Suprapubic skin (tissue), 4 donors: Measurements from ENCODE around the gene RASD1. TPM values are rescaled to one million over a fixed set of nuclear protein-coding genes. Genes with fewer than 3 reads are reported as not detected.

Source experiments
- DNase-seq, 2 donors: peaks; one replicate each; pipeline ENCODE4 v3.0.0-alpha.2; 2019; ENCODE audit warnings: low spot score in 2 of 2
- H3K27ac ChIP-seq: fragments of 200-600 bp; sonication (generic); one replicate; pipeline ENCODE4 v1.5.1; 2019
- H3K27me3 ChIP-seq: fragments of 200-600 bp; sonication (generic); one replicate; pipeline ENCODE4 v1.5.1; 2019
- H3K36me3 ChIP-seq: fragments of 200-600 bp; sonication (generic); one replicate; pipeline ENCODE4 v1.5.1; 2019
- H3K4me1 ChIP-seq: fragments of 200-600 bp; sonication (generic); one replicate; pipeline ENCODE4 v1.5.1; 2019
- H3K4me3 ChIP-seq: fragments of 200-600 bp; sonication (generic); one replicate; pipeline ENCODE4 v1.5.1; 2019; ENCODE audit warnings: mild to moderate bottlenecking
- H3K9me3 ChIP-seq: fragments of 200-600 bp; sonication (generic); one replicate; pipeline ENCODE4 v1.5.1; 2019
- CTCF ChIP-seq, 2 donors: fragments of 200-600 bp in 1 of 2; fragments of 450-650 bp in 1 of 2; sonication (generic) in 1 of 2; IDR thresholded peaks; one replicate each; pipeline ENCODE4 v1.5.1; 2016 to 2019; ENCODE audit warnings: antibody characterized with exemption in 2 of 2, mild to moderate bottlenecking in 1 of 2, moderate library complexity in 1 of 2
- EP300 ChIP-seq: sonication (generic); formaldehyde crosslinking; IDR thresholded peaks from one replicate; pipeline ENCODE4 v1.6.1; 2017; ENCODE audit warnings: antibody characterized with exemption
- POLR2A ChIP-seq, 2 donors: fragments of 450-650 bp; IDR thresholded peaks; one replicate each; pipeline ENCODE4 v1.6.1; 2017; ENCODE audit warnings: antibody characterized with exemption in 2 of 2, mild to moderate bottlenecking in 2 of 2, moderate library complexity in 2 of 2
- POLR2AphosphoS5 ChIP-seq, 3 donors: sonication (generic); formaldehyde crosslinking; IDR thresholded peaks; one replicate each; pipeline ENCODE4 v1.6.1; 2017; ENCODE audit warnings: antibody characterized with exemption in 3 of 3
- WGBS: methylation state at CpG from one replicate; pipeline ENCODE4 v1.1.5; 2018; 5-methylcytosine and 5-hydroxymethylcytosine counted together
- total RNA-seq, 4 donors: library from RNA; depleted of rRNA; stranded (reverse); fragments of >200 nt; gene quantifications; one replicate each; pipeline ENCODE4 v1.1.0, GENCODE V29; 2016

The RASD1 gene
- total RNA-seq, 4 donors from 2014 or later = 11.7 to 31.1 (median 21.5) TPM

- Histone ChIP-seq H3K4me1 (peaks cover 48% of the 10 kb centered on the region), H3K4me3 (peak overlapping the region; percentile 58), H3K27me3 (no peaks in the 10 kb centered on the region), H3K9me3 (no peaks in the 10 kb centered on the region), H3K27ac (peak overlapping the region; percentile 69), H3K36me3 (peaks cover 14% of the 10 kb centered on the region)
- TF ChIP-seq POLR2A (IDR thresholded peaks at IDR 0.05) (no peak), EP300 (no peak), CTCF (IDR thresholded peaks at IDR 0.05) (no peak), POLR2AphosphoS5 (IDR thresholded peaks at IDR 0.05) (no peak)
- DNase-seq = peak in 1 of 2 donors; percentile 81
- 41% methylated on average over 12 of the region's 14 CpGs for WGBS
Observed at GRCh38 chr17:17494499-17494869, 1.7 kb downstream of the RASD1 start.

GRCh38 chr17:17493986-17494466, 2.2 kb downstream of the RASD1 start:
- Histone ChIP-seq H3K4me3 (peak overlapping the region; percentile 58), H3K27me3 (no peaks in the 10 kb centered on the region), H3K4me1 (peaks cover 48% of the 10 kb centered on the region), H3K36me3 (peaks cover 14% of the 10 kb centered on the region), H3K9me3 (no peaks in the 10 kb centered on the region), H3K27ac (peak overlapping the region; percentile 69)
- WGBS = 71% methylated on average over 5 of the region's 5 CpGs
- peak in 1 of 2 donors; percentile 29 for DNase-seq
- no peak for TF ChIP-seq EP300
- TF ChIP-seq CTCF (IDR thresholded peaks at IDR 0.05) = no peak
- TF ChIP-seq POLR2A (IDR thresholded peaks at IDR 0.05) = no peak
- TF ChIP-seq POLR2AphosphoS5 (IDR thresholded peaks at IDR 0.05) = no peak

- Histone ChIP-seq H3K4me3 (peak overlapping the region; percentile 58), H3K4me1 (peaks cover 48% of the 10 kb centered on the region), H3K27ac (peak overlapping the region; percentile 69), H3K27me3 (no peaks in the 10 kb centered on the region), H3K36me3 (peaks cover 15% of the 10 kb centered on the region), H3K9me3 (no peaks in the 10 kb centered on the region)
- WGBS = 43% methylated on average over 14 of the region's 15 CpGs
- no peak for TF ChIP-seq POLR2A (IDR thresholded peaks at IDR 0.05)
- no peak for TF ChIP-seq CTCF (IDR thresholded peaks at IDR 0.05)
- no peak for TF ChIP-seq POLR2AphosphoS5 (IDR thresholded peaks at IDR 0.05)
- TF ChIP-seq EP300 = no peak
- peak; percentile 66 to 78 for DNase-seq
Observed at GRCh38 chr17:17493249-17493985, 2.8 kb downstream of the RASD1 start.

- no peak for TF ChIP-seq EP300
- no peak for TF ChIP-seq CTCF (IDR thresholded peaks at IDR 0.05)
- TF ChIP-seq POLR2A (IDR thresholded peaks at IDR 0.05) = no peak
- TF ChIP-seq POLR2AphosphoS5 (IDR thresholded peaks at IDR 0.05) = no peak
- no peaks in the 10 kb centered on the region for H3K27me3 ChIP-seq
- DNase-seq = peak in 1 of 2 donors; percentile 41
- no peak overlapping the region for H3K4me3 ChIP-seq
- 73% methylated on average over 9 of the region's 9 CpGs for WGBS
- H3K4me1 ChIP-seq = peaks cover 48% of the 10 kb centered on the region
- no peaks in the 10 kb centered on the region for H3K9me3 ChIP-seq
- H3K36me3 ChIP-seq = peaks cover 20% of the 10 kb centered on the region
- peak overlapping the region; percentile 69 for H3K27ac ChIP-seq
Observed at GRCh38 chr17:17492571-17492970, 3.6 kb downstream of the RASD1 start.

- 85% methylated on average over 11 of the region's 11 CpGs for WGBS
- TF ChIP-seq EP300 (no peak), CTCF (IDR thresholded peaks at IDR 0.05) (no peak), POLR2AphosphoS5 (IDR thresholded peaks at IDR 0.05) (no peak)
- Histone ChIP-seq H3K4me3 (no peak overlapping the region), H3K27me3 (no peaks in the 10 kb centered on the region), H3K9me3 (no peaks in the 10 kb centered on the region), H3K27ac (peak overlapping the region; percentile 69), H3K36me3 (peaks cover 25% of the 10 kb centered on the region), H3K4me1 (peaks cover 45% of the 10 kb centered on the region)
- peak in 1 of 2 donors; percentile 45 for DNase-seq
Observed at GRCh38 chr17:17492085-17492484, 4.1 kb downstream of the RASD1 start.
